CD4-positive, alpha-beta T cell treated with Interleukin-12 subunit alpha and Interleukin-12 subunit beta, for 1 hour (primary cell): ENCODE data around the gene KRT1.
"Not testable (repeated sequence)": the region's sequence is repeated elsewhere in the genome, so short reads cannot be mapped to it uniquely, and the experiment has no call there.

Experiments
- DNase-seq: peaks from one replicate; pipeline ENCODE4 v3.0.0-alpha.2; 2020

KRT1 gene

DNA sequence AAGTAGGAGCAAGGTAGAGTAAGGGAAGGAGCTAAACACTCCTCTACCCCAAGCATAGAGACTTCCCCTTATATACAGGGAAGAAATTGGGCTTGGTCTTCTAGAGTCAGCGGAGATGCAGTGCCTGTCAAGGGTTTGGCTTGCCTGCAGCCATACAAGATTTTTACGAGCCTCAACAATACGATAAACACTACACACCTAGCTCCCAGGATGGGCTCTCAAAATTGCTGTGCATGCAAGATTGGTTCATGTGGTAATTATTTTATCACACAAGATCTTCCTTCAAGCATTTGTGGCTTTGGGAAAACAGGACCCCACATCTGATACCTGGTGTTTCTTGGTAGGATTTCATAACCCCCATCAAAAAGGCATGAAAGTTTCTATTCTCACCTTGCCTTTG, at the start of gene KRT1:
KRT1 (minus strand) TSS at position 45 of the 400 bp plus-strand sequence. CDS start 59 bp downstream, outside the sequence.
- no peak for DNase-seq

DNA sequence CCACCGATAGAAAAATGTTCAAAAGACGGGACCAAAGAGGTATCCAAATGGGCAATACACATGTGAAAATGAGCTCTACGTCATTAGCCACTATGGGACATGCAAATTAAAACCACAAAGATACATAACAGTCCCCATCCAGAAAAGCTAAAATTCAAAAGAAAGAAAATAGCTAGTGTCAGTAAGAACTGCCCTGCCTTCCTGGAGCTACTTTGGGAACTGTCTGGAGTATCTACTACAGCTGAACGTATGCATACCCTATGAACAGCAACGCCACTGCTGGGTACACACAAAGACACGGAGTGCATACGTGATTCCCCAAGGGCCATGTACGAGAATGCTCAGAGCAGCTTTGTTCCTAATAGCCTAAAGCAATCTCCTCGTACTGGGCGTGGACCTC, 48.9 kb upstream of the KRT1 start:
- DNase-seq, result no peak

DNA sequence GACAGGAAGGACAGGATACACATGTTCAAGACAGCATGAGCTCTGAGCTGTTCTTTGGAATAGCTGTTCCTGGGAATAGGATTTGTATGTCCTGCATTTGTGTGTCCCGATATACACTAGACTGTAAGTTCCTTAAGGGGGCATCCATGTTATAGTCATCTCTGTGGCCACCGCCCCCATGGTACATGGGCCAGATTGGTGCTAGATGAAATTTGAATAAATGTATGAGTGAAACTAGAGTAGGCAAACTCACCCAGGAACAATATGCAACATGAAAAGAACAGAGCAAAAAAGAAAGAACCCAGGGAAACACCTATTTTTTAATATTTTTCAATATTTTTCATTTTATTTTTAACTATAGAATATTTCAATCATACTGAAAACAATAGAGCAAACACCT, 48.2 kb upstream of the KRT1 start:
- no peak for DNase-seq

DNA sequence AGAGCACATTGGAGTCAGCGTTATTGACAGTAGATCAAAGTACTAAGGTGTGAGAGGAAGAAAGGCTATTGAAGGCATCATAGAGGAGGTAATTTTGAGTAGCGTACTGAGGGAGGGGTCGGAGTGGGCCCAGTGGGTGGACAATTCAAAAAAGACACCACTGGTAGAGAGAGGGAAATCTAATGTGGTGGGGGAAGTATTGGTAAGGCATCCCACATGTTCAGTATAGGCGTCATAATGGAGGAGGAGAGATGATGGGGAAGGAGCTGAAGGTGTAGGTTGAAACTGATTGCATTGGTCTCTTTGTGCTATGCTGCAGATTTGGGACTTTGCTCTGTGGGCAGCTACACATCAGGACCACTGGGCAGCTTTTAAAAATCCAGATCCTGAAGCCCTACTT, 46.8 kb upstream of the KRT1 start:
- no peak for DNase-seq

DNA sequence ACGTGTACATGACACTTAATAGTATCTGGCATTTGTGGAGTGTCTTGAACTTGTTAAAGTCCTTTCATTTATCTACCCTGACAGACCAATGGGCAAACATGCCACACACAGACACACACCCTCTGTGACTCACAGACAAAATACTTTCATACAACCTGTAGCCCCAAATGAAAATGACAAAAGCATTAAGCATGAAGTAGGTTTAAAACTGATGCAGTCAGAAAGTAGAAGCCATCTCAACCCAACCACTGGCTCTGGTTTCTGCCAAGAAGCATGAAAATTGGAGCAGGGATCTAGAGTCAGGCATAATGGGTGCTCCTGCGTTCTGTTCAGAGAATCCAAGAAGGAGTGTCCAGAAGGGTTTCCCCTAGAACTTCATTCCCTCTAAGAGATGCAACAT, 46.2 kb upstream of the KRT1 start:
- DNase-seq, result no peak

- no peak for DNase-seq
Observed at GRCh38 chr12:52724384-52724783, 44.2 kb upstream of the KRT1 start.

- DNase-seq, result no peak
Observed at GRCh38 chr12:52722680-52723079, 42.5 kb upstream of the KRT1 start.

DNA sequence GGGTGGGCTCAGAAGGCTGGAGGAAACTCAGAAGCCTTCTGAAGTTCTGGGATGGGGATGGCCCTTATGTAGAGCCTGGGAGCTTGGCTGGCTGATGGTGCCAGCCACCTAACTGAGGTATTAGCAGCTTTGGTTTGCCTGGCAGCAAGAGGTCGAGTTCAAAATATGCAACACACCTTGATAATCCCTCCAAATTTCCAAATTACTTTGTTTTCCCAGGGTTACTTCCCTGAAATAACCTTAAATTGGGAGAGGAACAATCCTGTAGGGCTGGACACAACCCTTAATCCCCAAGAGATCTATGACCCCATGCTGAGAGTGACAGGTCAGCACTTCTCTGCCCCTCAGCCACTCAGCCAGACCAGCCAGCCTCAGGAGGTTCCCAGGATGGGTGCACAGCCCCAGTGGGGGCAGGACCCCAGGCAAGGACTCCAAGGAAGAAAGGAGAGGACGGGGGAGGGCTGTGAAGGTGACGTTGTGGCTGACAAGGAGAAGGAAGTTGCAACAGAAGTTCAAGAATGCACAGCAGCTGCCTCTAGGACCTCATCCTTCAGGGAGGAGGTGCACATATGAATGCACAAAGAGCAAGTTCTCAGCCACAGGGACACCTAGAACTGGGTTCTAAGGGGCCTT, 41.7 kb upstream of the KRT1 start:
- no peak for DNase-seq

GRCh38 chr12:52720365-52720886, 40.2 kb upstream of the KRT1 start:
- no peak for DNase-seq

- no peak for DNase-seq
Observed at GRCh38 chr12:52716061-52716460, 35.9 kb upstream of the KRT1 start.

DNA sequence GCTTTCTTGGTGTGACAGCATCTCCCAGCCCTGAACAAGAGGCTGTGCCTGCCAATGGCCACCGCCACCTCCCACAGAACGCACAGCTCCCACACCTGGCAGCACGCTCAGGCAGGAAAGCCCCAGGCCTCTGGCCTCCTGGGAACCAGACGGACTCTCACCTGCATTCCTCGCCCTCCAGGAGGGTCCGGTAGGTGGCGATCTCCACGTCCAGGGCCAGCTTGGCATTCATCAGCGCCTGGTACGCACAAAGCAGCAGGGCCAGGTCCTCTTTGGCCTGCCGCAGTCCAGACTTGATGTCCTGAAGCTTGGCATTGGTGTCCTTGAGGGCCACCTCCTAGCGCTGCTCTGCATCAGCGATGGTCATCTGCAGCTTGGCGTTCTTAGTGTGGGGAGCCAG, 35.2 kb upstream of the KRT1 start:
- no peak for DNase-seq

DNA sequence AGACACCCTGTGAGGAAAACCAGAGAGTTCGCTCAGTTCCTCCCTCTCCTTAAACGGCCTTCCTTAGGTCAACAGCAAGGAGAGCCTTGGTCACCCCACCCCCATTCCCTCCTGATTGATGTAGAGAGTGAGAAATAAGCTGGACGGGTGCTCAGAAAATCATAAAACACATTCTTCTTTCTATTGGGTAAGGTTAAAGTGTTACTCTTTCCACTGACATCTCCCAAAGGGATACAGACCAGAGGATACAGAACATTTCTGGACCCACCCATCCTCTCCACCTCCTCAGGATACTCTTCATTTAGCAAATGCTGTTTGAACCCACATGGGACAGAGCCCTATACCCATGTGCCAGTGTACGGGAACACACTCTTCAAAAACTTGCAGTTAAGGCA, 34.7 kb upstream of the KRT1 start:
- DNase-seq, result no peak

- DNase-seq, result no peak
Observed at GRCh38 chr12:52713960-52714886, 34.0 kb upstream of the KRT1 start.

DNA sequence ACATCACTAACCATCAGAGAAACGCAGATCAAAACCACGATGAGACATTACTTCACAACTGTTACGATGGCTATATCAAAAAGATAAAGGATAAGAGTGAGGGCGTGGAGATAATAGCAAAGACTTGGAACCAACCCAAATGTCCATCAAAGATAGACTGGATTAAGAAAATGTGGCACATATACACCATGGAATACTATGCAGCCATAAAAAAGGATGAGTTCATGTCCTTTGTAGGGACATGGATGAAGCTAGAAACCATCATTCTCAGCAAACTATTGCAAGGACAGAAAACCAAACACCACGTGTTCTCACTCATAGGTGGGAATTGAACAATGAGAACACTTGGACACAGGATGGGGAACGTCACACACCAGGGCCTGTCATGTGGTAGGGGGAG, 31.9 kb upstream of the KRT1 start:
- not testable (repeated sequence) for DNase-seq

DNA sequence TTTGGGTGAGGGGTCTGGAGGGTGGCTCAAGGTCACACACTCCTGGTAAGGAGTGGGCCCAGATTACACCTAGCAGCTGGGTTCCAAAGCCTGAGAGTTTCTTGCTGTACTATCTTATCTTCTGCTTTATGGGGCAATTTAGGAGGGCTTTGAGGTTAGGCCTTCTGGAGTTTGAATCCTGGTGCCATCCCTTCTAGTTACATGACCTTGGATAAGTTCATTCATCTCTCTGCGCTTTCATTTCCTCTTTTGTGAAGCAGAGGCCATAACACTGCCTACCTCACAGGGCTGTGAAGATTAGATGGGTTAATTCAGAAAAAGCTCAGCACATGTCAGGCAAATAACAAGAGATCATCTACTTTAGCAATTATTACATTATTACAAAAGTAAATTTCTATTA, 30.5 kb upstream of the KRT1 start:
- no peak for DNase-seq

DNA sequence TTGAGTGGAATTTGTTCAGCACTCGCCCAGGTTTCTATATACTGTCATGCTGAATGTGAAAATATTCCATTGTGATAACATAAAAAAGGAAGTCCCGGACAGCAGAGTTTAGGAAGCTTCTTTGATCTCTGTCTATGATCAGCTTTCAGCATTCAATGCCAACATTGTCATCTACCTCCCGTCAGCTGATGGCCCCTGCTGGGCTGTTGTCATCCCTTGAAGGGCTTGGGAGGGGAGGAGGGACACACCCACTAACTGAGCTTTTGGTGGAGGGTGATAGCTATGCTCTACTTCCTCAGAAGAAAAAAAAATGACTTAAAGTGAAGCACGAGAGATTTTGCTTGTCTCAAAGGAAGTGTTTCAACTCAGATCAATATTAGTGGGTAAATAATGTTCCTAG, 27.8 kb upstream of the KRT1 start:
- DNase-seq, result no peak

- DNase-seq, result no peak
Observed at GRCh38 chr12:52704464-52704863, 24.3 kb upstream of the KRT1 start.

GRCh38 chr12:52703878-52704277, 23.7 kb upstream of the KRT1 start:
- no peak for DNase-seq

DNA sequence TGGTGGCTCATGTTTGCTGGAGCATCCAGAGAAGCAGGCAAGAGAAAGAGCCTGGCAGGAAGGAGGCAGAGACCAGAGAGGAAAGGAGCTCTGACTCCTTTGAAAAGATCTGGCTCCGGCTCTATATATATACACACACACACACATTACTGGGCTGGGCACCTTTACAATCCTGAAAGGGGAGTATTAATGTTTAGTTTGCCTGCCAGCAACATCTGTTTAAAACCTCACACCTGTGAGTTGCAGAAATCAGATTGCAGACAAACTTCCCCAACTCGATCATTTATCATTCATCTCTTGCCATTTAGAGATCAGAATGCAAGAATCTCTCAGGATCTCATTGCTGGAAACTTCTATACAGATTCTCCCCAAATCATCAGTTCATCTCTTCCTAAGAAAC, 23.2 kb upstream of the KRT1 start, which contains the start of gene KRT77:
KRT77 (minus strand) TSS at position 101 of the 400 bp plus-strand sequence; CDS start at position 11, 90 bp downstream.
- DNase-seq, result no peak

DNA sequence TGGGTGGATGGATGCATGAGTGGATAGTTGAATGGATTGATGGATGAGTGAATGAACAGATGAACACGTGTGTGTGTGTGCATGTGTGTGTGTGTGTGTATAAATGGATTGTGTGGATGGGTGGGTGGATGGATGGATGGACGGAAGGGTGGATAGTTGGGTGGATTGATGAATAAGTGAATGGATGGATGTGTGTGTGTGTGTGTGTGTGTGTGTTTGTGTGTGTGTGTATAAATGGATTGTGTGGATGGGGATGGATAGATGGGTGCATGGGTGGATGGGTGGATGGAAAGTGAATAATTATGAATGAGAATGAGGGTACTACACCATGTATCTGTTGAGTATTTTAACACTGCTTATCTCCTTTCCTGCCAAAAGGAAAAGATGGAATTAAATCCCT, 22.1 kb upstream of the KRT1 start:
- DNase-seq, result no peak

DNA sequence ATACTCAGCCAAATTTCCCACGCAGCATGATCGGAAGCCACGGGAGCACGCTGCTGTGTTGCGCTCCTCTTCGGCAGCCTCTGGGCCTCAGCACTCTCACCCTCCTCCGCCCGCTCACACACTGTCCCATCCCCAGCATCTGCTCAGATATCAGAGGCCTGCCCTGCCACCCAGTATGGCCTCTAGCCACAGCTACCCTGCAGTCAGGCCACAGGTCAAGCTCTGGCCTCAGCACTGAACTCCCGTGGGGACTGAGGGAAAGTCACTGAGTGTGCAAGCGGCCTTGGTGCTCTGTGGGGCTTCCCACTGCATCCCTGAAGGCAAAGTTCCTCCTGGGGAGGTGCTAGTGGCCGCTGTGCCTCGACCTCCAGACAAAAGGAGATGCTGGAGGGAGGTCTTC, 21.1 kb upstream of the KRT1 start:
- DNase-seq, result no peak

GRCh38 chr12:52699960-52700359, 19.8 kb upstream of the KRT1 start:
- no peak for DNase-seq

DNA sequence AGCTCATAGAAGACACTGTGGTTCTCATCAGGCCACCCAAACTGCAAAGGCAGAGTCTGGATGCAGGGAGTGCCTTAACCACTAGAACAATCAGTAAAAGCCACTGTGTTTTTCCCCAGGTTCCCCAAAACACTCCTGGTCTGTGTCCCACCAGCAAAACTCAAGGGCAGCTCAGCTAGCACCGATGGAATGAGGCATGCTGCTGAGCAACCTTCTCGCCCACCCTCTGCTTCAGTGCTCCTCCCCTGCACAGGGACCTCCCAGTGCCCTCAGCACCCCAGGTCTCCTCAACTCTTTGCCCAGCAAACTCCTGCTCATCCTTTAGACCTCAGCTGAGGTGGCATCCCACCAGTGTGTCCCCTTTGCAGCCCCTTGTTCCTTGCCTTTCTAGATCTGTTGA, 19.2 kb upstream of the KRT1 start:
- DNase-seq, result no peak
